Testis (tissue), 5 donors: ENCODE measurements around the gene APOL6. TPM values are rescaled to one million over a fixed set of nuclear protein-coding genes. Genes with fewer than 3 reads are reported as not detected.

ENCODE experiments used
- DNase-seq: peaks from one replicate; pipeline ENCODE4 v3.0.0-alpha.2; 2019
- H3K27ac ChIP-seq, 2 donors: fragments of 200-600 bp; sonication (generic); one replicate each; pipeline ENCODE4 v1.5.1; 2019
- H3K27me3 ChIP-seq: fragments of 200-600 bp; sonication (generic); one replicate; pipeline ENCODE4 v1.5.1; 2019
- H3K36me3 ChIP-seq: fragments of 200-600 bp; sonication (generic); one replicate; pipeline ENCODE4 v1.5.1; 2017; ENCODE audit warnings: low read depth; ENCODE audit errors: missing control alignments
- H3K4me1 ChIP-seq: fragments of 200-600 bp; sonication (generic); one replicate; pipeline ENCODE4 v1.5.1; 2019
- H3K4me3 ChIP-seq, 2 donors: fragments of 200-600 bp; sonication (generic); one replicate each; pipeline ENCODE4 v1.5.1; 2017 to 2019
- H3K9me3 ChIP-seq: fragments of 200-600 bp; sonication (generic); one replicate; pipeline ENCODE4 v1.5.1; 2017
- CTCF ChIP-seq, 3 experiments: fragments of 450-650 bp in 2 of 3; fragments of 200-600 bp in 1 of 3; sonication (generic) in 1 of 3; IDR thresholded peaks; one replicate each; pipeline ENCODE4 v1.5.1; 2016 to 2019; ENCODE audit warnings: antibody characterized with exemption in 3 of 3, mild to moderate bottlenecking in 2 of 3, moderate library complexity in 1 of 3
- POLR2A ChIP-seq: fragments of 450-650 bp; IDR thresholded peaks from one replicate; pipeline ENCODE4 v1.6.1; 2017; ENCODE audit warnings: antibody characterized with exemption, mild to moderate bottlenecking, moderate library complexity
- WGBS, 2 donors: methylation state at CpG; one replicate each; pipeline ENCODE4 v1.1.5; 2018; 5-methylcytosine and 5-hydroxymethylcytosine counted together
- intact Hi-C: fragments of 100-400 bp; cut with DNase I; formaldehyde crosslinking; loops from one replicate; pipeline ENCODE4 v1.15.1; 2023; ENCODE audit warnings: low total_unique reads
- long read RNA-seq, 2 donors: transcript quantifications; one replicate each; lab custom pipeline, GENCODE V29; 2026
- polyA plus RNA-seq: library from polyadenylated mRNA; stranded (reverse); fragments of 350-450 nt; fragmentation: Illumina TruSeq; extraction: RNeasy Lipid Tissue Mini Kit (QIAGEN cat#74804); gene quantifications from one replicate; pipeline ENCODE4 v1.2.3, GENCODE V29; 2014; ENCODE audit warnings: low read depth, low replicate concordance; ENCODE audit not compliant: insufficient read depth
- total RNA-seq, 2 donors: library from RNA; depleted of rRNA; stranded (reverse); fragments of >200 nt; gene quantifications; one replicate each; pipeline ENCODE4 v1.2.3, GENCODE V29; 2016

Gene APOL6, protein sequence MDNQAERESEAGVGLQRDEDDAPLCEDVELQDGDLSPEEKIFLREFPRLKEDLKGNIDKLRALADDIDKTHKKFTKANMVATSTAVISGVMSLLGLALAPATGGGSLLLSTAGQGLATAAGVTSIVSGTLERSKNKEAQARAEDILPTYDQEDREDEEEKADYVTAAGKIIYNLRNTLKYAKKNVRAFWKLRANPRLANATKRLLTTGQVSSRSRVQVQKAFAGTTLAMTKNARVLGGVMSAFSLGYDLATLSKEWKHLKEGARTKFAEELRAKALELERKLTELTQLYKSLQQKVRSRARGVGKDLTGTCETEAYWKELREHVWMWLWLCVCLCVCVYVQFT
- total RNA-seq (1 to 10 TPM; 2.2 to 2.8 TPM), polyA plus RNA-seq (3.6 TPM)
- long read RNA-seq, donor 1 = 0 reads
- long read RNA-seq, donor 2 = 0 reads

DNA sequence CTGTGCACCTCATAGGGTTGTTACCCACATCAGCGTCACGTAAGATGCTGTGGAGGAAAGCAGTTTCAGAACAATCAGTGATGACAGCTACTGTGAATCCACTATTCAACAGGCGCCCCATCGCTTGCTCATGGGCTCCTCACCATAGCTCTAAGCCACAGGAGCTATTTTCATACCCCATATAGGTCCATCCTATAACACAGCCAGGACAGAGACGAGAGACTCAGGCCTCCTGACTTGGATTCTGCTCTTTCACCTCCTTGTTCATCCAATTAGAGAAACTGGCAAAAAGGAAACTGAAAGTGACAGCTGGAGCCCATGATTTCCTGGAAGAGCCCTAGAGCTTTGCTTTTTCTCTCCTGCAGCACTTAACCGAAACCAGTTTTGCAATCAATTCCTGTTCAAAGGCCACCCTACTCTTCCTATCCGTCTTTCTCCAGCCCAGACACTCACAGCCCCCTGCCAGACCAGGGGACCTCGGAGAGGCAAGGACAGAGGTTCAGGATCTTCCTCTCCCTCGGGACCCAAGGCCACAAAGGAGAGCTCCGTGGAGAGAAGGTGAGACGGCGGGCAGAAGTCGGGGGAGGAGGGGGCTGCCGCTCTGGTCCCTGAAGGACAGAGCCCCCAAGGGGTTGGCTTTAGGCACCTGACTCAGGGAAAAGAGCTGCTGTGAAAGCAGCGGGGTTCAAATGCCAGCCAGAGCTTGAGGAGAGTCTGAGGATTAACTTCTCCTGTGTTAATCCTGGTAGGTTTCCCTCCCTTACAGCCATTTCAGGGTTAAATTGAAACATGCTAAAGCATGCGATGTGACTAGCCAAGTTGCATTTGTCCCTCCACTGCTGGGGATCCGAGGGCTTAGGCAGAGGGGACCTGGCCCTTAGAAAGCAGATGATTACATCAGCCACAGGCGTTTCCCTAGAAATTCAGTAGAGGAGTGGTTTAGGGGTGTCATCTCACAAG, at the start of gene APOL6:
Gene APOL6, plus strand, starts transcription at position 381 of the 960 bp plus-strand sequence. CDS start 7,980 bp downstream, outside the sequence.
- no peaks in the 10 kb centered on the region for H3K36me3 ChIP-seq
- H3K27ac ChIP-seq = peak within 1 kb of the TSS; percentile 80 to 89
- TF ChIP-seq POLR2A = no peak
- no peak for TF ChIP-seq CTCF (IDR thresholded peaks at IDR 0.05)
- peak; percentile 47 for DNase-seq
- intact Hi-C loops = no loop called here
- H3K27me3 ChIP-seq = no peaks in the 10 kb centered on the region
- peak within 1 kb of the TSS; percentile 51 to 67 for H3K4me3 ChIP-seq
- WGBS, 2 donors = 24 to 31% methylated on average over 18 of the region's 18 CpGs
- H3K4me1 ChIP-seq = peaks cover 33% of the 10 kb centered on the region
- H3K9me3 ChIP-seq = no peaks in the 10 kb centered on the region

DNA sequence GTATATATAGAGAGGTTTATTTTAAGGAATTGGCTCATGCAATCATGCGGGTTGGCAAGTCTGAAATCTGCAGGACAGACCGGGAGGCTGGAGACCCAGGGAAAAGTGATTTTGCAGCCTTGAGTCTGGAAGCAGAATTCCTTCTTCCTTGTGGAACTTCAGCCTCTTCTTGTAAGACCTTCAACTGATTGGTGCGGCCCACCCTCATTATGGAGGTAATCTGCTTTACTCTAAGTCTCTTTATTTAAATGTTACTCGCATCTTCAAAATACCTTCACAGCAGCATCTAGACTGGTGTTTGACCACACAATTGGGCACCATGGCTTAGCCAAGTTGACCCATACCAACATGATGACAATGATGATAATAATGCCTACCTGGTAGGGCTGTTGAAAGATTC, 48.9 kb upstream of the APOL6 start:
- no peaks in the 10 kb centered on the region for H3K9me3 ChIP-seq
- 92 to 96% methylated on average over 4 of the region's 4 CpGs for WGBS, 2 donors
- H3K27ac ChIP-seq = no peak overlapping the region
- DNase-seq = no peak
- no peaks in the 10 kb centered on the region for H3K27me3 ChIP-seq
- no peak overlapping the region for H3K4me3 ChIP-seq
- H3K36me3 ChIP-seq = no peaks in the 10 kb centered on the region
- intact Hi-C loops = no loop called here
- no peaks in the 10 kb centered on the region for H3K4me1 ChIP-seq
- no peak for TF ChIP-seq CTCF (IDR thresholded peaks at IDR 0.05)
- TF ChIP-seq POLR2A = no peak

- WGBS, 2 donors = 76 to 83% methylated on average over 11 to 12 of the region's 12 CpGs
- TF ChIP-seq POLR2A (no peak), CTCF (IDR thresholded peaks at IDR 0.05) (no peak)
These were observed 47.8 kb upstream of the APOL6 start for GRCh38 chr22:35600476-35600875.

GRCh38 chr22:35601013-35601580, 47.1 kb upstream of the APOL6 start:
- Histone ChIP-seq H3K4me1 (no peaks in the 10 kb centered on the region), H3K27me3 (no peaks in the 10 kb centered on the region), H3K4me3 (no peak overlapping the region), H3K27ac (no peak overlapping the region), H3K36me3 (no peaks in the 10 kb centered on the region), H3K9me3 (no peaks in the 10 kb centered on the region)
- no peak for DNase-seq
- intact Hi-C loops = no loop called here
- TF ChIP-seq POLR2A (no peak), CTCF (IDR thresholded peaks at IDR 0.05) (no peak)
- WGBS, 2 donors = 75 to 87% methylated on average over 5 of the region's 5 CpGs

More at GRCh38 chr22:35600476-35600875, 47.8 kb upstream of the APOL6 start:
- no peaks in the 10 kb centered on the region for H3K27me3 ChIP-seq
- DNase-seq = no peak
- no peaks in the 10 kb centered on the region for H3K9me3 ChIP-seq
- intact Hi-C loops = no loop called here
- H3K4me3 ChIP-seq = no peak overlapping the region
- H3K36me3 ChIP-seq = no peaks in the 10 kb centered on the region
- H3K27ac ChIP-seq = no peak overlapping the region
- no peaks in the 10 kb centered on the region for H3K4me1 ChIP-seq
